ENCODE data around the gene EBPL. TPM values are rescaled to one million over a fixed set of nuclear protein-coding genes. Genes with fewer than 3 reads are reported as not detected.
A peak's percentile ranks its signal among the peaks of the same experiment; 100 is the strongest.

EBPL gene
- total RNA-seq, 3 donors from 2014 or later (not counting 1 experiment from before 2014, with no cell fraction given) = 7.1 to 11.3 (median 10.7) TPM

DNA sequence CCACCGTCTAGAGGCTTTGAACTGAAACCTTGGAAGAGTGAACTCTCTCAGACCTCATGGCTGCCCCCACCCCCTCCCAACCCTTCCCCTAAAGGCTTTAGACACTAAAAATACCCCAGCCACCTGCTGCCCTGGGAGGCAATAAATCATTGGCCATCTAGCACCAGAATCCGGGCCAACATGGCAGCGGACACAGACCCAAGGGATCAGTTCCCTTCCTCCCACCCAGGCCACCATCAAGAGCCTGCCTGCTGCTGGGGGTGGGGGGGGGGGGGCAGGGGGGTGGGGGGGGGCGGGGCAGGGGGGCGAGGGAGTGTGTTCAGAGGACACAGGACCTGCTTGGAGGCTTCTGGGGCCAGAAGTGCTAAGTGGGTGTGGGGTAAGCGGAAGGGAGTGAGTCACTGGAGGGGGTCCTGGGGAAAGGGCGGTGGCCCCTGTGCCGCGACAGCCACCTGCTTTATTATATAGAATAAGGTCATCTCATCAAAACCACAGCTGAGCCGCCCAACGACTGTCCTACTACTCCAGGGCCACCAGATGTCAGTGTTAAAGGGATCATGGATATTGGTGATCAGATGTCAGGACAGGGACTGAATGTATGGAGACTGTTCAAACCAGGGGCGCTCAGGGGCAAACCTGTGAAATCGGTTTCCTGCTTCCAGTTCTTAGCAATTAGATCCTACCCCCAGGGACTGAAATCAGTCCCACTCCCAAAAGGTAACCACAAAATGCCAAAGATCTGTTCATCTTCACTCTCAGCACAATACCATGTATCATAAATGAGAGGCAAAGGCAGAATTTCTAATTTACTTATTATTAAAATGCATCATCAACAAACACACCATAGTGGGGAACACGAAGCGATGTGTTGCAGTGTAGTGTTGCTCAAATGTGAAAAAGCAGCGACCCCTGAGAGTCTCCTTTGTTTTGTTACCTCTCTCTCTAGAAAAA, 38.7 kb downstream of the EBPL start:
- ATAC-seq = peak; percentile 30 to 67 (median 54)
- Mint-ChIP-seq H3K36me3 (no peaks in the 10 kb centered on the region), H3K27me3 (ENCODE audit: low read depth in 2 of 2) (no peaks in the 10 kb centered on the region), H3K4me1 (peaks cover 0 to 5% of the 10 kb centered on the region in 2 donors), H3K4me3 (no peak overlapping the region), H3K9me3 (no peaks in the 10 kb centered on the region), H3K27ac (no peak overlapping the region)
- H3K4me3 ChIP-seq (ENCODE audit: low read length) = no peak overlapping the region
- peak in 1 of 2 donors; percentile 44 for DNase-seq
- TF ChIP-seq, protein P1, sequence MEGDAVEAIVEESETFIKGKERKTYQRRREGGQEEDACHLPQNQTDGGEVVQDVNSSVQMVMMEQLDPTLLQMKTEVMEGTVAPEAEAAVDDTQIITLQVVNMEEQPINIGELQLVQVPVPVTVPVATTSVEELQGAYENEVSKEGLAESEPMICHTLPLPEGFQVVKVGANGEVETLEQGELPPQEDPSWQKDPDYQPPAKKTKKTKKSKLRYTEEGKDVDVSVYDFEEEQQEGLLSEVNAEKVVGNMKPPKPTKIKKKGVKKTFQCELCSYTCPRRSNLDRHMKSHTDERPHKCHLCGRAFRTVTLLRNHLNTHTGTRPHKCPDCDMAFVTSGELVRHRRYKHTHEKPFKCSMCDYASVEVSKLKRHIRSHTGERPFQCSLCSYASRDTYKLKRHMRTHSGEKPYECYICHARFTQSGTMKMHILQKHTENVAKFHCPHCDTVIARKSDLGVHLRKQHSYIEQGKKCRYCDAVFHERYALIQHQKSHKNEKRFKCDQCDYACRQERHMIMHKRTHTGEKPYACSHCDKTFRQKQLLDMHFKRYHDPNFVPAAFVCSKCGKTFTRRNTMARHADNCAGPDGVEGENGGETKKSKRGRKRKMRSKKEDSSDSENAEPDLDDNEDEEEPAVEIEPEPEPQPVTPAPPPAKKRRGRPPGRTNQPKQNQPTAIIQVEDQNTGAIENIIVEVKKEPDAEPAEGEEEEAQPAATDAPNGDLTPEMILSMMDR (IDR thresholded peaks at IDR 0.05) = peak; percentile 20
- 51% methylated on average over 9 of the region's 16 CpGs for WGBS (ENCODE audit: insufficient coverage)
- H3K27ac ChIP-seq (ENCODE audit: low read length) = no peak overlapping the region
- intact Hi-C loops (cut with micrococcal nuclease) = loop anchor here (10.0 kb wide), 1 partner anchor 1262 kb away; no protein-coding TSS in a partner anchor
- H3K36me3 ChIP-seq (ENCODE audit: control insufficient read depth, insufficient read depth, low read length) = no peaks in the 10 kb centered on the region
- H3K4me1 ChIP-seq (ENCODE audit: control insufficient read depth, insufficient read depth, low read length) = peaks cover 4% of the 10 kb centered on the region
- H3K27me3 ChIP-seq (ENCODE audit: control insufficient read depth, insufficient read depth, low read length) = no peaks in the 10 kb centered on the region
- H3K9me3 ChIP-seq (ENCODE audit: control insufficient read depth, insufficient read depth, low read length) = no peaks in the 10 kb centered on the region

DNA sequence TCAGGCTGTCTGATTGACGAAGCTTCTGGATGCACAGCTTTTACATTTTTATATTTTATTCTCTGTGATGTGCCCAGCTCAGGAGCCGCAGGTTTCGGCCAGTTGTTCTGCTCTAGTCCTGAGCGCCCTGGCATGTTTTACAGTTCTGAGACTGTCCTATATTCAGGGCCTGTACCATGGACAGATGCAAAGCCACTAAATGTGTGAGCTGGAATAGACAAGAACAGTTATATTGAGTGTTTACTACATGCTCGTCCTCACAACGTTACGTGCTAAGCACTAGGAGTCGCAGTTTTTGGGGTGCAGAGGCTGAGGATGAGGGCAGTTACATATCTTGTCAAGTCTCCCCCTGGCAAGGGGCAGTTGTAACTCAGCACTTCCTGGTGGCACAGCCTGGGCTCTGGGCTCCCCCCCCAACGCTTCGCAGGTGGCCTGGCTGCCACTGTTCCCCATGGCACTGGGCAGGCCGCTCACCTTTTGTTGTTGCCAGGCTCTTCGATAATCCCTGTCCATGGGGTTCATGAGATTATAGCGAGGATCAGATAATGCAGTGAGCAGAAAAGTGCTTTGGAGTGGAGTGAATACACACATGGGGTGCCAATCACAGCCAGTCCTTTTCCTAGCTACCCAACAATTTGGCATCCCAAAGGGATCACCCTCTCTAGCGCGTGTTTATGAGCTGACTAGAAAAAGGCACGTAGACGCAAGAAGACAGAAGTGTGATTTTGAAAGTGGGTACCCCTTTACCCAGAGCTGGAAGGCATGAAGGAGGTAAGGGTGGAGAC, 39.5 kb downstream of the EBPL start:
- peaks cover 4% of the 10 kb centered on the region for H3K4me1 ChIP-seq (ENCODE audit: control insufficient read depth, insufficient read depth, low read length)
- no peak overlapping the region for H3K4me3 Mint-ChIP-seq
- H3K27ac Mint-ChIP-seq = no peak overlapping the region
- WGBS (ENCODE audit: insufficient coverage) = 82% methylated on average over 17 of the region's 17 CpGs
- ATAC-seq (no peak), DNase-seq (no peak)
- no peaks in the 10 kb centered on the region for H3K9me3 ChIP-seq (ENCODE audit: control insufficient read depth, insufficient read depth, low read length)
- H3K27ac ChIP-seq (ENCODE audit: low read length) = no peak overlapping the region
- H3K4me3 ChIP-seq (ENCODE audit: low read length) = no peak overlapping the region
- TF ChIP-seq, protein P1 (IDR thresholded peaks at IDR 0.05) = no peak
- H3K27me3 ChIP-seq (ENCODE audit: control insufficient read depth, insufficient read depth, low read length) = no peaks in the 10 kb centered on the region
- no peaks in the 10 kb centered on the region for H3K36me3 Mint-ChIP-seq
- H3K36me3 ChIP-seq (ENCODE audit: control insufficient read depth, insufficient read depth, low read length) = no peaks in the 10 kb centered on the region
- H3K9me3 Mint-ChIP-seq = no peaks in the 10 kb centered on the region
- peaks cover 0 to 5% of the 10 kb centered on the region in 2 donors for H3K4me1 Mint-ChIP-seq
- intact Hi-C loops (cut with micrococcal nuclease) = loop anchor here (10.0 kb wide), 1 partner anchor 1263 kb away; no protein-coding TSS in a partner anchor
- H3K27me3 Mint-ChIP-seq (ENCODE audit: low read depth in 2 of 2) = no peaks in the 10 kb centered on the region

DNA sequence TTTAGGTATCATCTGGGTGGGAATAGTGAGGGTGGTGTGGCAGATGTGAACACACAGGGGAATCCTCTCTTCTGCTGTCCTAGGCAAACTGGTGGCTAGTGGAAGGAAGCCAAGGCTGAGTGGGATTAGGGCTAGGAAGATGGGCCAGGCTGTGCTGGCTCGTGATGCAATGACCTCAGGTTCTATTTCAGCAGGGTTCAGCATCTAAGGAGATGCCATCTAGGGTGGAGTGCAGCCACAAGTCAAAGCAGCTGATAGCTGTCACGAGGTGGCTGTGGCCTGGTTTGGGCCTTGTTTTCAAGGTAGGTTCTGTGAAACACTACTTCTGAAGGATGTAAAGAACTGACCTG, 41.3 kb downstream of the EBPL start:
- Histone ChIP-seq H3K4me1 (ENCODE audit: control insufficient read depth, insufficient read depth, low read length) (peaks cover 2% of the 10 kb centered on the region), H3K9me3 (ENCODE audit: control insufficient read depth, insufficient read depth, low read length) (no peaks in the 10 kb centered on the region), H3K27me3 (ENCODE audit: control insufficient read depth, insufficient read depth, low read length) (no peaks in the 10 kb centered on the region), H3K27ac (ENCODE audit: low read length) (no peak overlapping the region), H3K4me3 (ENCODE audit: low read length) (no peak overlapping the region), H3K36me3 (ENCODE audit: control insufficient read depth, insufficient read depth, low read length) (no peaks in the 10 kb centered on the region)
- peaks cover 0 to 4% of the 10 kb centered on the region in 2 donors for H3K4me1 Mint-ChIP-seq
- H3K36me3 Mint-ChIP-seq = no peaks in the 10 kb centered on the region
- H3K4me3 Mint-ChIP-seq = no peak overlapping the region
- TF ChIP-seq, protein P1 (IDR thresholded peaks at IDR 0.05) = no peak
- intact Hi-C loops (cut with micrococcal nuclease) = loop anchor here (10.0 kb wide), 1 partner anchor 1265 kb away; no protein-coding TSS in a partner anchor
- DNase-seq (no peak), ATAC-seq (no peak)
- 81% methylated on average over 2 of the region's 2 CpGs for WGBS (ENCODE audit: insufficient coverage)
- no peaks in the 10 kb centered on the region for H3K9me3 Mint-ChIP-seq
- peaks cover 0 to 3% of the 10 kb centered on the region in 2 donors for H3K27me3 Mint-ChIP-seq (ENCODE audit: low read depth in 2 of 2)
- H3K27ac Mint-ChIP-seq = no peak overlapping the region

Data from natural killer cell (primary cell).